ENCODE results near the gene DHCR24. TPM values are rescaled to one million over a fixed set of nuclear protein-coding genes. Genes with fewer than 3 reads are reported as not detected.

The DHCR24 gene
- total and polyA plus RNA-seq, 2 of the 13 experiments (the other 11 are each of a cell fraction or from before 2014, with no cell fraction given), result 374 to 448 TPM

GRCh38 chr1:54838565-54839180 is 48.3 kb downstream of the DHCR24 start:
- FAIRE-seq, result no peak
- peaks cover 0 to 15% of the 10 kb centered on the region in 2 experiments; a peak in 4 of 5 replicates for H3K27me3 ChIP-seq (ENCODE audit: control insufficient read depth in 1 of 2, insufficient read depth in 2 of 2, low read length in 2 of 2)
- no peaks in the 10 kb centered on the region for H4K20me1 ChIP-seq (ENCODE audit: insufficient read depth, low read length)
- POLR2A ChIA-PET, result no interaction called here
- peaks cover 21% of the 10 kb centered on the region for H3K4me1 ChIP-seq (ENCODE audit: insufficient read depth, low read length)
- no peak overlapping the region for H3K4me3 ChIP-seq (replicated peaks in 1 of 3; ENCODE audit: insufficient read depth in 1 of 3, low read depth in 2 of 3, low read length in 3 of 3)
- H3K36me3 ChIP-seq (replicated peaks in 1 of 2; ENCODE audit: control insufficient read depth in 1 of 2, insufficient read depth in 2 of 2, low read length in 2 of 2), result no peaks in the 10 kb centered on the region
- H3K4me2 ChIP-seq (ENCODE audit: low read depth, low read length), result no peak overlapping the region
- intact Hi-C loops (cut with micrococcal nuclease; ENCODE audit: unreplicated experiment) (no loop called here), in situ Hi-C loops (cut with HindIII; ENCODE audit: extremely low pct_ligation_motif_present, low pct_unique_long_range_greater_than_20kb) (no loop called here)
- H2AFZ ChIP-seq (ENCODE audit: low read length), result no peak overlapping the region
- DNase-seq (ENCODE audit: low spot score), result no peak
- CTCF ChIA-PET (ENCODE audit: low intra/inter-chr PET ratio, low total read pairs), result no interaction called here
- no peak overlapping the region for H3K27ac ChIP-seq (ENCODE audit: extremely low read length, insufficient read depth, low read length)
- TF ChIP-seq IKZF4 (CRISPR knock-in tag; IDR thresholded peaks at IDR 0.05; ENCODE audit: borderline replicate concordance, low read depth, not compliant biosample characterization) (no peak), JARID2 (CRISPR knock-in tag; IDR thresholded peaks at IDR 0.05; ENCODE audit: insufficient replicate concordance) (no peak), PHF20 (CRISPR knock-in tag; IDR thresholded peaks at IDR 0.05) (no peak), RBAK (CRISPR knock-in tag; IDR thresholded peaks at IDR 0.05) (peak; percentile 70; the same call in 1 of the 2 replicates), ADNP (CRISPR knock-in tag; IDR thresholded peaks at IDR 0.05) (no peak), SIX1 (CRISPR knock-in tag; IDR thresholded peaks at IDR 0.05; ENCODE audit: borderline replicate concordance) (no peak), ZNF124 (CRISPR knock-in tag; IDR thresholded peaks at IDR 0.05) (no peak)
- no TSS peak for BruUV-seq (replicated peaks)
- WGBS (ENCODE audit: low lambda C conversion rate), result 49% methylated on average over 5 of the region's 5 CpGs
- no peak for ATAC-seq
- no peaks in the 10 kb centered on the region for H3K79me2 ChIP-seq (ENCODE audit: insufficient read depth, low read length)
- H3K9me3 ChIP-seq (ENCODE audit: low read length), result no peaks in the 10 kb centered on the region
- H3K9ac ChIP-seq (ENCODE audit: insufficient read depth, low read depth, low read length), result no peak overlapping the region

DNA sequence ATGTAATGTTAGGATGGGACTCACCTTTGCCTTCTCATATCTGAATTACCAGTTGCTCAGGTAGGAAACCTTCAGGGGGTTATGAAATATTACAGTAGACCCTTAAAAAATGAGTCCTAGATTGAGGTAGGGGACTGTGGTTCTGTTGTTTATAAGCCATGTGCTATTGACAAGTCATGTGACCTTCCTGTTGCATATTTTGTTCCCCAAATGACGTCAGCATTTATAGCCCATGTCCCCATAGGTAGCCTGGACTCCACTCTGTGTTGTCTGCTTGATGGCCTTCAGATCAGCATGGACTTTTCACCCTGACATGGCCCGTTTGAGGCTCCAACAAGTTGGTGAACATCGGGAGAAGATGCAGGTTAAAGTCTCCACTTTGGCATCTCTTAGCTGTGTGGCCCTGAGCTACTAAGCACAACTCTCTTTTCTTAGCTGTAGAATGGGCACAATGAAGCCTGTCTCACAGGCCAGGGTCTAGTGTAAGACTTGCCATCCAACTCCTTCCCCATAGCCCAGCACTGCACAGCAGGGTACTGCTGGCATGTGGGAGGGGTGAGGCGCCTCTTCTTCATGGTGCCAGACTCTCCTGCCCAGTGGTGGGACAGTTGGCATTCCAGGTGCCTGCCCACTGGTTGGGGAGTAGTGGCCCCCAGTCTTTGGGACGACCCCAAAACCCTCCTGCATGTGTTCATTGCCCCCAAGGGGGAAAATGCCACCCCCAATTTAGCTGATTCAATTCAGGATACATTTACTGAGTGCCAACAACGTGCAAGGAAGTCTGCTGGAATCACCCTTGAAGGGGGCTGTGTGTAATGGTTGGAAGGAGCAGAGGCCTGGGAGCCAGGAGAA is 49.8 kb downstream of the DHCR24 start:
- CTCF ChIA-PET (ENCODE audit: low intra/inter-chr PET ratio, low total read pairs), result no interaction called here
- DNase-seq (ENCODE audit: low spot score), result no peak
- TF ChIP-seq ZNF629 (CRISPR knock-in tag; conservative IDR thresholded peaks at IDR 0.05) (peak; percentile 35; the same call in 1 of the 2 replicates), ZSCAN22 (CRISPR knock-in tag; IDR thresholded peaks at IDR 0.05) (no peak), MAFF (IDR thresholded peaks at IDR 0.05; ENCODE audit: low read depth, low read length) (0 out of 2 replicates have a peak, but pooled peaks have one; percentile 2), ZBTB49 (CRISPR knock-in tag; IDR thresholded peaks at IDR 0.05; ENCODE audit: borderline replicate concordance) (no peak), ZNF354B (CRISPR knock-in tag; IDR thresholded peaks at IDR 0.05) (no peak), ATF7 (IDR thresholded peaks at IDR 0.05) (peak; percentile 94), ATF7 (CRISPR knock-in tag; IDR thresholded peaks at IDR 0.05) (no peak), CREB1 (IDR thresholded peaks at IDR 0.05) (peak; percentile 88), CREB1 (CRISPR knock-in tag; IDR thresholded peaks at IDR 0.05) (no peak), MAFK (conservative IDR thresholded peaks at IDR 0.05 in 1 of 2, IDR thresholded peaks at IDR 0.05 in 1 of 2; ENCODE audit: low read length in 2 of 2) (0 out of 4 replicates have a peak, but pooled peaks of 1 of the 2 experiments have one; percentile 6)
- H2AFZ ChIP-seq (ENCODE audit: low read length), result no peak overlapping the region
- H3K27me3 ChIP-seq (ENCODE audit: control insufficient read depth in 1 of 2, insufficient read depth in 2 of 2, low read length in 2 of 2), result peaks cover 0 to 23% of the 10 kb centered on the region in 2 experiments; a peak in 4 of 5 replicates
- H3K79me2 ChIP-seq (ENCODE audit: insufficient read depth, low read length), result no peaks in the 10 kb centered on the region
- no peak overlapping the region for H3K27ac ChIP-seq (ENCODE audit: extremely low read length, insufficient read depth, low read length)
- WGBS (ENCODE audit: low lambda C conversion rate), result 15% methylated on average over 4 of the region's 6 CpGs
- no peak overlapping the region for H3K4me2 ChIP-seq (ENCODE audit: low read depth, low read length)
- no peak for FAIRE-seq
- ATAC-seq, result no peak
- no peak overlapping the region for H3K4me3 ChIP-seq (replicated peaks in 1 of 3; ENCODE audit: insufficient read depth in 1 of 3, low read depth in 2 of 3, low read length in 3 of 3)
- H3K4me1 ChIP-seq (ENCODE audit: insufficient read depth, low read length), result peaks cover 21% of the 10 kb centered on the region
- no peaks in the 10 kb centered on the region for H3K36me3 ChIP-seq (replicated peaks in 1 of 2; ENCODE audit: control insufficient read depth in 1 of 2, insufficient read depth in 2 of 2, low read length in 2 of 2)
- in situ Hi-C loops (cut with HindIII; ENCODE audit: extremely low pct_ligation_motif_present, low pct_unique_long_range_greater_than_20kb), result no loop called here
- H4K20me1 ChIP-seq (ENCODE audit: insufficient read depth, low read length), result no peaks in the 10 kb centered on the region
- no peak overlapping the region for H3K9ac ChIP-seq (ENCODE audit: insufficient read depth, low read depth, low read length)
- BruUV-seq (replicated peaks), result no TSS peak
- intact Hi-C loops (cut with micrococcal nuclease; ENCODE audit: unreplicated experiment), result no loop called here
- H3K9me3 ChIP-seq (ENCODE audit: low read length), result no peaks in the 10 kb centered on the region
- POLR2A ChIA-PET, result no interaction called here

Measured in HepG2 (cell line).